Measurements from ENCODE around the gene THSD4. TPM values are rescaled to one million over a fixed set of nuclear protein-coding genes. Genes with fewer than 3 reads are reported as not detected.

Gene THSD4
- not detected for total RNA-seq

DNA sequence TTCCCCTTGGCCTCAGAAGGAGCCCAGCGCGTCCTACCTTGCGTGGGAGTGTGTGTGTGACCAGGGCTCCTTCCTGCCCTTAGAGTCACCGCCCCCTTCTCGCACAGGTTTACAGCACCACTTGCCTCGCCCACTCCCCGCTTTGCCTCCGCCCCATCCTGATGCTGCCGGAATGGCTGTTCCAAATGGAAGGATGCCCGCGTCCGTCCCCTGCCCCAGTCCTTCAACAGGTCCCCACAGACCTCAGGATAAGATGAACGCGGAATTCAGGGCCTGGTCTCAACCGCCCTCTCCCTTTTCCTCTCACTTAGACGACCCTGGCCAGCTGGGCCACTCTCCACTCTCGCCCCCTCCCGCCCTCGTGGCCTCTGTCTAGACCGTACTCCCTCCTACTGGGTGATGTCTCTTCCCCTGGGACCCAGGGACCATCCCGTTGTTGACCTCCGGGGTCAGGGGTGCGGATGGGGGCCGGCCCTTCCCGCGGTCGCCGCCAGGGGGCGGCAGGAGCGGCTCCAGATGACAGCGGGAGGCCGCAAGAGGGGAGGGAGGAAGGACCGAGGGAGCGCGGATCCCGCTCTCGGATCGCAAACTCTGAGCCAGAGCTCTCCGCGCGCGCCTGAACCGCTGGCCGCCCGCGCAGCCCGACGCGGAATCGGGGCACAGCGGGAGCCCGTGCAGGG lies at the start of gene THSD4:
Gene THSD4, plus strand, starts transcription at position 585 of the 680 bp plus-strand sequence.
- ATAC-seq (peak; percentile 85), DNase-seq (peak; percentile 68)
- CTCF ChIA-PET = no interaction called here
- no peaks in the 10 kb centered on the region for H3K9me3 Mint-ChIP-seq (ENCODE audit: low read depth)
- no peak within 1 kb of the TSS for H3K27ac Mint-ChIP-seq
- peaks cover 5% of the 10 kb centered on the region for H3K4me1 Mint-ChIP-seq
- H3K27me3 Mint-ChIP-seq = peaks cover 50% of the 10 kb centered on the region
- peak within 1 kb of the TSS; percentile 45 for H3K4me3 Mint-ChIP-seq
- no peaks in the 10 kb centered on the region for H3K36me3 Mint-ChIP-seq

GRCh38 chr15:71066983-71067382 lies 48.3 kb upstream of the THSD4 start:
- no peaks in the 10 kb centered on the region for H3K27me3 Mint-ChIP-seq
- ATAC-seq = no peak
- no peaks in the 10 kb centered on the region for H3K36me3 Mint-ChIP-seq
- H3K27ac Mint-ChIP-seq = no peak overlapping the region
- no peak overlapping the region for H3K4me3 Mint-ChIP-seq
- DNase-seq = no peak
- CTCF ChIA-PET = no interaction called here
- no peaks in the 10 kb centered on the region for H3K4me1 Mint-ChIP-seq
- H3K9me3 Mint-ChIP-seq (ENCODE audit: low read depth) = no peaks in the 10 kb centered on the region

DNA sequence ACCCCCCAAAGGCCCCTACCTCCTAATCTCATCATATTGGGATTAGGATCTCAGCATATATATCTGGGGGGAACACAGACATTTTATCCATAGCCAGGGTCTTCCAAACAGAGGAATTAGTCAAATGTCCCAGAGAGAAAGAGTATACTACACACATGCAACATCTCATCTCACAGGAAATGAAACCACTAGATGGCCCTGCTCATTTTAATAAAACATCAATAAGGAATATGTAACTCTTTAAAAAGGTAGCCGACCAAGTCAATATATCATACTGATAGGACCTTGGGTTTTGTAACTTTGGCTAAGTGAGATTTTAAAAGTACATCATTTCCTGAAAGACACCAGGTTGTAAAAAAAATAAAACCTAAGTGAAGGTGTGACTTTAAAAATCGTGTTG lies 45.6 kb upstream of the THSD4 start:
- ATAC-seq (no peak), DNase-seq (no peak)
- Mint-ChIP-seq H3K9me3 (ENCODE audit: low read depth) (no peaks in the 10 kb centered on the region), H3K4me1 (no peaks in the 10 kb centered on the region), H3K27me3 (no peaks in the 10 kb centered on the region), H3K36me3 (no peaks in the 10 kb centered on the region), H3K4me3 (no peak overlapping the region), H3K27ac (no peak overlapping the region)
- CTCF ChIA-PET = no interaction called here

DNA sequence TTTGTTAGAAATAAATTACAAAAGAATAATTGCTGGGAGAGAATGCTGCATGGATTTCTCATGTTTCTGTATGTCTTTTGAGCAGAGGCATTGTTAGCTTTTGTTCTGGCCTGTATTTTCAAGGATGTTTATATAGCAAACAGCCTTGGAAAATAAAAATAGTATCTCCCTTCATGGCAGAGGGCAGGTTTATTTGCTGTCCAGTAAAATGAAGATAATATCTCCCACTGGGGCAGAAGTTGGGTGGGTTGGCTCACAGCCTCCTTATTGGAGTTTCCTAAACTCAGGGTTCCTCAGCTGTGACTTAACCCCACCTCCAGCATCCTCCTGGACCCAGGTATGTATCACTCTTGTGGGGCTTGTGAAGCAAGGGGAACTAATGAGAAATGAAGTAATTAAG lies 43.7 kb upstream of the THSD4 start:
- H3K36me3 Mint-ChIP-seq = no peaks in the 10 kb centered on the region

DNA sequence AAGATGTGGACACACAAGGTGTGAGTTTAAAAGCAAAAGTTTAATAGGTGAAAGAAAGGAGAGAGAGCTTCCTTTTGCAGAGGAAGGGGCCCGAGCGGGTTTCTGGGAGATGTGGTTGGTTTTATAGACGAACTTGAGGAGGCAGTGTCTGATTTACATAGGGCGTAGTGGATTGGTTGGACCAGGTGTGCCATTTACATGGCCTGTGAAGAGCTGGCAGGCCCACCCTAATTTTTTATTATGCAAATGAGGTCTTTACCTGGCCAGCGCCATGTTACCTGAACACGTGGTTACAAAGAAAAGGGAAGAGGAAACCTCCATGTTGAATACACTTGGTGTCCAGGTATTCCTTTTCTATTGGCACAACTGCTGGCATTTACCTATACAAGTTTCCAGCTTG lies 42.8 kb upstream of the THSD4 start:
- ATAC-seq (no peak), DNase-seq (no peak)
- no peaks in the 10 kb centered on the region for H3K27me3 Mint-ChIP-seq
- no peaks in the 10 kb centered on the region for H3K36me3 Mint-ChIP-seq
- no peak overlapping the region for H3K4me3 Mint-ChIP-seq
- no peak overlapping the region for H3K27ac Mint-ChIP-seq
- H3K9me3 Mint-ChIP-seq (ENCODE audit: low read depth) = no peaks in the 10 kb centered on the region
- H3K4me1 Mint-ChIP-seq = no peaks in the 10 kb centered on the region
- CTCF ChIA-PET = no interaction called here

More for the DNA sequence above, 43.7 kb upstream of the THSD4 start:
- no peaks in the 10 kb centered on the region for H3K9me3 Mint-ChIP-seq (ENCODE audit: low read depth)
- CTCF ChIA-PET = no interaction called here
- H3K27ac Mint-ChIP-seq = no peak overlapping the region
- no peak overlapping the region for H3K4me3 Mint-ChIP-seq
- DNase-seq = no peak
- no peaks in the 10 kb centered on the region for H3K4me1 Mint-ChIP-seq
- no peaks in the 10 kb centered on the region for H3K27me3 Mint-ChIP-seq
- no peak for ATAC-seq

DNA sequence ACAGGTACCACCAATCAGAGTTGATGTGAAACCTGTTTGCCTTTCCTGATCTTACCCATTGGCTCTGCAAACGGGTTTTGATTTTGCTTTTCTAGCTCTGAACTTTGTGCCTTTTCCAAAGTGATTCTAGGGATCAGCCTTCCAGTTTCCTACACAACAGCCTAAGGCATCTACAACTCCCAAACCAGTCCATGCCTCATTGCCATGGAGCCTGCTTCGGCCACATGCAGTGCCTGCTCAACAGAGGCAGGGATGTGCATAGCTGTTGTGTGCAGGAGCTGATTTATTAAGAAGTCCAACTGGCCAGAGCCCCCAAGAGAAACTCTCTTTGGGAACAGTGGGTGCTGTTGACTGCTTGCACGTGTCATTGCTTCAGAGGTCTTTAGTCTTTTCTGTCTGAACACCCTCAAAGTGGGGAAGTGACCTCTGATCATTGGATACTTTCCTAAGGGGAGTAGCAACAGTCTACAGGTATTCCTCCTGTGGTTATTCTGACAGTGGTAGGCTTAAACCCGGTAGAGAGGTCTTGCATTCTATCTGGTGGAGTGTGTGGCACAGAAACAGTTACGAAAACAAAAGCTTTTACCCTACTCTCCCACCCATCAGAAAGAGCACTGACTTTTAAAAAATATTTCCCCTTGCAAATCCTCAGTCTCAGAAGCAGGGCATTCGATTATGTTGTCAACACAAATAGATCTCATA lies 36.6 kb upstream of the THSD4 start:
- Mint-ChIP-seq H3K9me3 (ENCODE audit: low read depth) (no peaks in the 10 kb centered on the region), H3K36me3 (no peaks in the 10 kb centered on the region), H3K27ac (no peak overlapping the region), H3K27me3 (no peaks in the 10 kb centered on the region), H3K4me1 (no peaks in the 10 kb centered on the region), H3K4me3 (no peak overlapping the region)
- ATAC-seq (no peak), DNase-seq (no peak)
- CTCF ChIA-PET = no interaction called here

- DNase-seq = no peak
- H3K4me3 Mint-ChIP-seq = no peak overlapping the region
- no peaks in the 10 kb centered on the region for H3K9me3 Mint-ChIP-seq (ENCODE audit: low read depth)
- H3K27me3 Mint-ChIP-seq = no peaks in the 10 kb centered on the region
- ATAC-seq = no peak
- H3K27ac Mint-ChIP-seq = no peak overlapping the region
- H3K4me1 Mint-ChIP-seq = no peaks in the 10 kb centered on the region
- CTCF ChIA-PET = no interaction called here
- H3K36me3 Mint-ChIP-seq = no peaks in the 10 kb centered on the region
Observed at GRCh38 chr15:71079208-71080044, 35.8 kb upstream of the THSD4 start.

GRCh38 chr15:71080166-71080565 lies 35.1 kb upstream of the THSD4 start:
- no peaks in the 10 kb centered on the region for H3K4me1 Mint-ChIP-seq
- no peaks in the 10 kb centered on the region for H3K27me3 Mint-ChIP-seq
- ATAC-seq (no peak), DNase-seq (no peak)
- no peaks in the 10 kb centered on the region for H3K9me3 Mint-ChIP-seq (ENCODE audit: low read depth)
- no peaks in the 10 kb centered on the region for H3K36me3 Mint-ChIP-seq
- H3K27ac Mint-ChIP-seq = no peak overlapping the region
- CTCF ChIA-PET = no interaction called here
- H3K4me3 Mint-ChIP-seq = no peak overlapping the region

DNA sequence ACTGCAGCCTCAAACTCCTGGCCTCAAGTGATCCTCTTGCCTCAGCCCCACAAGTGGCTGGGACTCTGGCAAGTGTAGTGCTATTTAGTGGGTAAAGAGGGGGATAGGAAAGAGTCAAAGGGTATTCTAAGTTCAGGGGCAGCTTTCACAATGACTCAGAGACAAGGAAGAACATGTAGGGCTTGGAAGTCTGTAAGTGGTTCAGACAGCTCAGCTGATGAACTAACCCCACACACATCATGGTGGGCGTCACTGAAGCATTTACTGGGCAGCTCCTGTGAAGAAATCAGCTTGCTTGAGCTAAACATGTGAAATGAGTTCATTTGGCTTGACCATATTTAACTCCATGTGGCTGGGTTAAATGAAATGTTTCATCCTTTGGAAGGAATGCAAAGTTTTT lies 34.6 kb upstream of the THSD4 start:
- CTCF ChIA-PET = no interaction called here
- Mint-ChIP-seq H3K9me3 (ENCODE audit: low read depth) (no peaks in the 10 kb centered on the region), H3K27me3 (no peaks in the 10 kb centered on the region)

DNA sequence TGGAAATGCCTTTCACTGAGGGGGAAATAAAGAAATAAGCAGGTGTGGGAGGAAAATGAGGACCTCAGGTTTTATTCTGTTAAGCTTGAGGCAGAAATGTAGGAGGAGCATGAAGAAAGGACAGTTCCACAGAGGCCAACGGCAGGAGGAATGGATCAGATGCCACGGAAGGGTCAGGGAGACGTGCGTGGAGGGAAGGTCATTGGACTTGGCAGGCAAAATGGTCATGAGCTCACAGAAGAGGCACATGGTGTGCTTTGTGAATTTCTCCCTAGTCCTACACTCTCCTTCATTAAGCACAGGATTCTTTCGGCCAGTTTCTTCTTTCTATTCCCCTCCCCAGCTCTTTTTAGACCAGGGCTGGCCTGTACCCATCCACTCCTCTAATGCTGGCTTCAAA lies 32.5 kb upstream of the THSD4 start:
- ATAC-seq = no peak
- Mint-ChIP-seq H3K36me3 (no peaks in the 10 kb centered on the region), H3K4me3 (no peak overlapping the region), H3K4me1 (no peaks in the 10 kb centered on the region), H3K27me3 (peaks cover 5% of the 10 kb centered on the region), H3K9me3 (ENCODE audit: low read depth) (no peaks in the 10 kb centered on the region), H3K27ac (no peak overlapping the region)
- CTCF ChIA-PET = no interaction called here
- DNase-seq = no peak

More for the DNA sequence above, 34.6 kb upstream of the THSD4 start:
- ATAC-seq (no peak), DNase-seq (no peak)
- Mint-ChIP-seq H3K36me3 (no peaks in the 10 kb centered on the region), H3K4me3 (no peak overlapping the region), H3K4me1 (no peaks in the 10 kb centered on the region), H3K27ac (no peak overlapping the region)

DNA sequence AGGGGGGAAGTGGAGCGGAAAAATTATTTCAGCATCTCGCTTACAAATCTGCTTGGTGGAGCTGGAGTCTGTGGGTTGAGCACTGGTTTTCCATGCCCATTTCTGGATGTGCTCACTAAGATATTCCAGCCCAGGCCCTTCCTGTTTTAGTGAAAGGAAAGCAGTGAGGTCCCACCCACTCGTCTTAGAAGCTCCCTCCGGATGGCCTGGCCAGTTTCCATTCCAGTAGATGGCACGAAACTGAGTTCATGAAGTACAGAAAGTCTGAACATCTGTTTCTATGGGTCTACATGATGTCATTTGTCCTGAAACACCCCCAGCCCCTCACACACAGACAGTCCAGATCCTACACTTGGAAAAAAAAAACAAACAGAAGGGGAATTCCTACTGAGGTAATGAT lies 31.9 kb upstream of the THSD4 start:
- no peak overlapping the region for H3K27ac Mint-ChIP-seq
- CTCF ChIA-PET = no interaction called here
- no peak for ATAC-seq
- no peaks in the 10 kb centered on the region for H3K36me3 Mint-ChIP-seq
- H3K9me3 Mint-ChIP-seq (ENCODE audit: low read depth) = no peaks in the 10 kb centered on the region
- no peak overlapping the region for H3K4me3 Mint-ChIP-seq
- no peak for DNase-seq
- peaks cover 5% of the 10 kb centered on the region for H3K27me3 Mint-ChIP-seq
- H3K4me1 Mint-ChIP-seq = no peaks in the 10 kb centered on the region

- Mint-ChIP-seq H3K36me3 (no peaks in the 10 kb centered on the region), H3K9me3 (ENCODE audit: low read depth) (no peaks in the 10 kb centered on the region), H3K27ac (no peak overlapping the region), H3K4me3 (no peak overlapping the region), H3K4me1 (no peaks in the 10 kb centered on the region), H3K27me3 (peaks cover 5% of the 10 kb centered on the region)
- ATAC-seq = no peak
- CTCF ChIA-PET = interaction anchor here (0.6 kb wide), 1 partner anchor 85 kb away, joined by 3 read pairs; no protein-coding TSS in a partner anchor
- no peak for DNase-seq
Observed at GRCh38 chr15:71084264-71084663, 31.0 kb upstream of the THSD4 start.

GRCh38 chr15:71085809-71086208 lies 29.5 kb upstream of the THSD4 start:
- Mint-ChIP-seq H3K27ac (no peak overlapping the region), H3K4me1 (no peaks in the 10 kb centered on the region), H3K36me3 (no peaks in the 10 kb centered on the region), H3K9me3 (ENCODE audit: low read depth) (no peaks in the 10 kb centered on the region), H3K4me3 (no peak overlapping the region), H3K27me3 (peaks cover 5% of the 10 kb centered on the region)
- no peak for ATAC-seq
- CTCF ChIA-PET = no interaction called here
- DNase-seq = no peak

DNA sequence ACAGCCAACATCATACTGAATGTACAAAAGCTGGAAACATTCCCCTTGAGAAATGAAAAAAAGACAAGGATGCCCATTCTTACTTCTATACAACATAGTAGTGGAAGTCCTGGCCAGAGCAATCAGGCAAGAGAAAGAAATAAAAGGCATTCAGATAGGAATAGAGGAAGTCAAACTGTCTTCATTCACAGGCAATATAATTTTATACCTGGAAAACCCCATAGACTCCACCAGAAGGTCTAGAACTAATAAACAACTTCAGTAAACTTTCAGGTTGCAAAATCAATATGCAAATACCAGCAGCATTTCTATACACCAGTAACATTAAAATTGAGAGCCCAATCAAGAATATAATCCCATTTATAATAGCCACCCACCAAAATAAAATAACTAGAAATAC lies 27.1 kb upstream of the THSD4 start:
- no peaks in the 10 kb centered on the region for H3K9me3 Mint-ChIP-seq (ENCODE audit: low read depth)
- CTCF ChIA-PET = no interaction called here
- H3K4me1 Mint-ChIP-seq = no peaks in the 10 kb centered on the region
- no peak overlapping the region for H3K27ac Mint-ChIP-seq
- H3K27me3 Mint-ChIP-seq = peaks cover 5% of the 10 kb centered on the region
- ATAC-seq (no peak), DNase-seq (no peak)
- no peak overlapping the region for H3K4me3 Mint-ChIP-seq
- H3K36me3 Mint-ChIP-seq = no peaks in the 10 kb centered on the region

Measured in activated CD8-positive, alpha-beta memory T cell treated with anti-CD3 and anti-CD28 coated beads, Interleukin-2, amount 10 ng/mL, durations not matched to agents 7 days and 5 days (primary cell).